Vagina (tissue), 2 donors: ENCODE data around the gene SLC9A7. TPM values are rescaled to one million over a fixed set of nuclear protein-coding genes. Genes with fewer than 3 reads are reported as not detected.

ENCODE experiments used
- DNase-seq, 2 donors: peaks; one replicate each; pipeline ENCODE4 v3.0.0-alpha.2; 2017; ENCODE audit errors: extremely low spot score in 2 of 2
- H3K27ac ChIP-seq: fragments of 200-600 bp; sonication (generic); one replicate; pipeline ENCODE4 v1.5.1; 2019
- H3K27me3 ChIP-seq: fragments of 200-600 bp; sonication (generic); one replicate; pipeline ENCODE4 v1.5.1; 2019
- H3K36me3 ChIP-seq, 2 donors: fragments of 200-600 bp; sonication (generic); one replicate each; pipeline ENCODE4 v1.5.1; 2017 to 2019
- H3K4me1 ChIP-seq: fragments of 200-600 bp; sonication (generic); one replicate; pipeline ENCODE4 v1.5.1; 2019
- H3K4me3 ChIP-seq, 2 donors: fragments of 200-600 bp; sonication (generic); 1 replicate in 1 of 2; 2 replicates in 1 of 2; pipeline ENCODE4 v1.5.1; 2016 to 2019
- H3K9me3 ChIP-seq: fragments of 200-600 bp; sonication (generic); one replicate; pipeline ENCODE4 v1.5.1; 2019
- POLR2A ChIP-seq, 2 donors: fragments of 450-650 bp; IDR thresholded peaks; one replicate each; pipeline ENCODE4 v1.6.1; 2017; ENCODE audit warnings: antibody characterized with exemption in 2 of 2, mild to moderate bottlenecking in 2 of 2, moderate library complexity in 2 of 2
- POLR2AphosphoS5 ChIP-seq, 2 donors: sonication (generic); formaldehyde crosslinking; IDR thresholded peaks; one replicate each; pipeline ENCODE4 v1.9.0; 2017; ENCODE audit warnings: antibody characterized with exemption in 2 of 2, mild to moderate bottlenecking in 2 of 2, low read depth in 1 of 2; ENCODE audit not compliant: insufficient read depth in 1 of 2
- intact Hi-C: fragments of 100-400 bp; cut with DNase I; formaldehyde crosslinking; loops from one replicate; pipeline ENCODE4 v1.15.1; 2023
- total RNA-seq: library from RNA; depleted of rRNA; stranded (reverse); fragments of >200 nt; gene quantifications from one replicate; pipeline ENCODE4 v1.2.3, GENCODE V29; 2016
- TF ChIP-seq, protein P1 (sequence below), 3 experiments: fragments of 450-650 bp in 2 of 3; fragments of 200-600 bp in 1 of 3; sonication (generic) in 1 of 3; IDR thresholded peaks; one replicate each; pipeline ENCODE4 v1.5.1; 2017 to 2019; ENCODE audit warnings: antibody characterized with exemption in 3 of 3, mild to moderate bottlenecking in 2 of 3, moderate library complexity in 2 of 3

SLC9A7 gene
- total RNA-seq: 4.2 TPM

DNA sequence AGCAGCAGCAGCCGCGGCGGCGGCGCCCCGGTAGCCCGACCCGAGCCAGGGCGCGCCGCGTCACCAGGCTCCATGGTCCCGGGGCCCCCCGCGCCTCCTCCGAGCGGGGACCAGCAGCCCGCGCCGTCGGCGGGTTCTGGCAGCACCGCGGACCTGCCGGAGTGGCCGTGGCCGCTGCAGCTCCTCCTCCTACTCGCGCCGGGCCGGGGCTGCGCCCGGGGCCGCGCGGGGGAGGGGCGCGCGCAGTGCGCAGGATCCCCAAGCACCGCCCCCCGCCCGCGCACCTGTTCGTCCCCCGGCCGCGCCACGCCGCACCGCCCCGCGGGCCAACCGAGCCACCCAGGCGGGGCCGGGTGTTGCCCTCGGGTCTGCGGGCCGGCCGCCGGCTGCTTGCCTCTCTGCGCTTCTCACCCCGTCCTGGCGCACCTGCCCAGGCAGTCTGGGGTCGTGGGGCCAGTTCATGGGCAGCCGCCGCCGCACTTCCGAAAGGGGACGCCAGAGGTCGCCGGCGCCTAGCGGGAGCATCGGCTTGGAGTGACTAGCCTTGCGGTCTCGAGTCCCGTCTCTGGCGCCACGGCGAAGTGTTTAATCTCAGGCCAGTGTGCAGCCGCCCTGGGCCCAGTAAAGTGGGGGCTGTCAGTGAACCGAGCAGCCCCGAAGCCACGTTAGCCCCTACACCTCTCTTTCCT is at the start of gene SLC9A7:
Gene SLC9A7, minus strand, starts transcription at position 163 of the 689 bp plus-strand sequence. Its CDS starts 89 bp downstream, at position 74.
- Histone ChIP-seq H3K27ac (no peak within 1 kb of the TSS), H3K4me1 (no peaks in the 10 kb centered on the region), H3K9me3 (no peaks in the 10 kb centered on the region), H3K36me3 (no peaks in the 10 kb centered on the region), H3K27me3 (no peaks in the 10 kb centered on the region), H3K4me3 (peak within 1 kb of the TSS; percentile 39 to 42)
- DNase-seq: no peak
- intact Hi-C loops: loop anchor here (5.0 kb wide), 1 partner anchor 33 kb away; no protein-coding TSS in a partner anchor
- TF ChIP-seq, protein P1, sequence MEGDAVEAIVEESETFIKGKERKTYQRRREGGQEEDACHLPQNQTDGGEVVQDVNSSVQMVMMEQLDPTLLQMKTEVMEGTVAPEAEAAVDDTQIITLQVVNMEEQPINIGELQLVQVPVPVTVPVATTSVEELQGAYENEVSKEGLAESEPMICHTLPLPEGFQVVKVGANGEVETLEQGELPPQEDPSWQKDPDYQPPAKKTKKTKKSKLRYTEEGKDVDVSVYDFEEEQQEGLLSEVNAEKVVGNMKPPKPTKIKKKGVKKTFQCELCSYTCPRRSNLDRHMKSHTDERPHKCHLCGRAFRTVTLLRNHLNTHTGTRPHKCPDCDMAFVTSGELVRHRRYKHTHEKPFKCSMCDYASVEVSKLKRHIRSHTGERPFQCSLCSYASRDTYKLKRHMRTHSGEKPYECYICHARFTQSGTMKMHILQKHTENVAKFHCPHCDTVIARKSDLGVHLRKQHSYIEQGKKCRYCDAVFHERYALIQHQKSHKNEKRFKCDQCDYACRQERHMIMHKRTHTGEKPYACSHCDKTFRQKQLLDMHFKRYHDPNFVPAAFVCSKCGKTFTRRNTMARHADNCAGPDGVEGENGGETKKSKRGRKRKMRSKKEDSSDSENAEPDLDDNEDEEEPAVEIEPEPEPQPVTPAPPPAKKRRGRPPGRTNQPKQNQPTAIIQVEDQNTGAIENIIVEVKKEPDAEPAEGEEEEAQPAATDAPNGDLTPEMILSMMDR (IDR thresholded peaks at IDR 0.05): peak; percentile 31 to 71 (median 58)
- no peak for TF ChIP-seq POLR2A (IDR thresholded peaks at IDR 0.05)
- no peak for TF ChIP-seq POLR2AphosphoS5 (IDR thresholded peaks at IDR 0.05; ENCODE audit: insufficient read depth in 1 of 2, low read depth in 1 of 2)

DNA sequence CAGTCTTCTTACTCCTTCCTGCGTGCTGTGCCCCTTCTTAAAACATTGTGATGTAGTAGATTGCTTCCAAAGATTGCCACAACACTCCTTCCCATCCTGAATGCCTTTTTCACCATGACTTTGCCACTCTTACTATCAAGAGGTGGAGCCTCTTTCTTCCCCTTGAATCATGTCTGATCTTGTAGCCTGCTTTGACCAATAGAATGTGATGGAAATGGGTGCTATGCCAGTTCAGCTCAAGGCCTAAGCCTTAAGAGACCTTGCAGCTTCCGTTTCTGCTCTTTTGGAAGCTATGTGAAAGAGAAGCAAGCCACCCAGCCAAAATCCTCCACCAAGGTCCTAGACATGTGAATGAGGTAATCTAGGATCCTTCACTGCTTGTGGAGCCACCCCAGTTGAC is 46.4 kb upstream of the SLC9A7 start:
- no peak for TF ChIP-seq POLR2A (IDR thresholded peaks at IDR 0.05)
- no peak for TF ChIP-seq POLR2AphosphoS5 (IDR thresholded peaks at IDR 0.05; ENCODE audit: insufficient read depth in 1 of 2, low read depth in 1 of 2)
- TF ChIP-seq, protein P1 (IDR thresholded peaks at IDR 0.05): no peak
- H3K36me3 ChIP-seq: no peaks in the 10 kb centered on the region
- no peak overlapping the region for H3K27ac ChIP-seq
- H3K4me1 ChIP-seq: no peaks in the 10 kb centered on the region
- intact Hi-C loops: no loop called here
- no peaks in the 10 kb centered on the region for H3K9me3 ChIP-seq
- no peak overlapping the region for H3K4me3 ChIP-seq
- no peak for DNase-seq
- no peaks in the 10 kb centered on the region for H3K27me3 ChIP-seq

GRCh38 chrX:46803140-46803539 is 44.2 kb upstream of the SLC9A7 start:
- no peak overlapping the region for H3K4me3 ChIP-seq
- H3K27me3 ChIP-seq: no peaks in the 10 kb centered on the region
- no peaks in the 10 kb centered on the region for H3K9me3 ChIP-seq
- intact Hi-C loops: no loop called here
- H3K4me1 ChIP-seq: no peaks in the 10 kb centered on the region
- no peaks in the 10 kb centered on the region for H3K36me3 ChIP-seq
- DNase-seq: no peak
- no peak for TF ChIP-seq POLR2AphosphoS5 (IDR thresholded peaks at IDR 0.05; ENCODE audit: insufficient read depth in 1 of 2, low read depth in 1 of 2)
- no peak for TF ChIP-seq POLR2A (IDR thresholded peaks at IDR 0.05)
- TF ChIP-seq, protein P1 (IDR thresholded peaks at IDR 0.05): no peak
- H3K27ac ChIP-seq: no peak overlapping the region

- DNase-seq: no peak
- TF ChIP-seq POLR2AphosphoS5 (IDR thresholded peaks at IDR 0.05; ENCODE audit: insufficient read depth in 1 of 2, low read depth in 1 of 2) (no peak), POLR2A (IDR thresholded peaks at IDR 0.05) (no peak)
- TF ChIP-seq, protein P1 (IDR thresholded peaks at IDR 0.05): peak in 2 of 3 experiments; percentile 29 to 55
- intact Hi-C loops: no loop called here
- Histone ChIP-seq H3K4me1 (no peaks in the 10 kb centered on the region), H3K36me3 (no peaks in the 10 kb centered on the region), H3K9me3 (no peaks in the 10 kb centered on the region), H3K27me3 (no peaks in the 10 kb centered on the region), H3K4me3 (no peak overlapping the region), H3K27ac (no peak overlapping the region)
Measured at GRCh38 chrX:46796574-46797191, 37.8 kb upstream of the SLC9A7 start.
